Fibroblast of pulmonary artery (primary cell): ENCODE results near the gene CHRNA4.

Experiments used
- DNase-seq: peaks from one replicate; pipeline ENCODE4 v3.0.0-alpha.2; 2010; ENCODE audit warnings: low read depth
- H3K4me3 ChIP-seq: replicated peaks from 2 replicates; pipeline ENCODE4 v1.5.1; 2011; ENCODE audit warnings: low read depth, mild to moderate bottlenecking, control low read depth, low read length, moderate library complexity
- CTCF ChIP-seq: IDR thresholded peaks from 2 replicates; pipeline ENCODE4 v1.5.1; 2011; ENCODE audit warnings: mild to moderate bottlenecking, control low read depth, low read length, inconsistent platforms; ENCODE audit errors: missing control alignments

CHRNA4 gene

GRCh38 chr20:63314015-63314471 lies 47.1 kb downstream of the CHRNA4 start:
- TF ChIP-seq CTCF, result no peak
- no peak overlapping the region for H3K4me3 ChIP-seq
- DNase-seq, result no peak

GRCh38 chr20:63313349-63314014 lies 47.7 kb downstream of the CHRNA4 start:
- no peak for TF ChIP-seq CTCF
- no peak overlapping the region for H3K4me3 ChIP-seq
- DNase-seq, result no peak

- no peak overlapping the region for H3K4me3 ChIP-seq
- no peak for TF ChIP-seq CTCF
- peak; percentile 11 for DNase-seq
These were observed 48.3 kb downstream of the CHRNA4 start for GRCh38 chr20:63312690-63313348.

GRCh38 chr20:63312273-63312672 lies 48.9 kb downstream of the CHRNA4 start:
- no peak overlapping the region for H3K4me3 ChIP-seq
- TF ChIP-seq CTCF, result no peak
- DNase-seq, result no peak

GRCh38 chr20:63311833-63312243 lies 49.3 kb downstream of the CHRNA4 start:
- TF ChIP-seq CTCF, result no peak
- H3K4me3 ChIP-seq, result no peak overlapping the region
- DNase-seq, result no peak

GRCh38 chr20:63311186-63311832 lies 49.8 kb downstream of the CHRNA4 start:
- TF ChIP-seq CTCF, result no peak
- H3K4me3 ChIP-seq, result no peak overlapping the region
- DNase-seq, result no peak
